A549 (cell line): Measurements from ENCODE around the gene TTC7B.

Experiments
- FOSL2 ChIP-seq, 2 experiments: fragments of 450-650 bp in 1 of 2; fragments of >200 bp in 1 of 2; sonication (Bioruptor Twin) in 1 of 2; formaldehyde crosslinking; IDR thresholded peaks; 2 replicates each; pipeline versions ENCODE4 v1.5.0 to v1.6.1; 2016 to 2020; ENCODE audit warnings: mild to moderate bottlenecking in 1 of 2, moderate library complexity in 1 of 2
- POLR2A ChIP-seq: IDR thresholded peaks from 2 replicates; pipeline ENCODE4 v1.6.1; 2012; ENCODE audit warnings: mild to moderate bottlenecking, low read length
- SREBF2 ChIP-seq: fragments of 450-650 bp; IDR thresholded peaks from 2 replicates; pipeline ENCODE4 v1.6.1; 2014; ENCODE audit warnings: mild to moderate bottlenecking, moderate library complexity
- TF ChIP-seq, protein P1 (sequence below): fragments of 450-650 bp; IDR thresholded peaks from 2 replicates; pipeline ENCODE4 v1.6.1; 2014; ENCODE audit warnings: antibody characterized with exemption
- TF ChIP-seq, protein P2 (sequence below): fragments of >200 bp; sonication (Bioruptor Twin); formaldehyde crosslinking; IDR thresholded peaks from 3 replicates; pipeline ENCODE4 v1.5.1; 2016

DNA sequence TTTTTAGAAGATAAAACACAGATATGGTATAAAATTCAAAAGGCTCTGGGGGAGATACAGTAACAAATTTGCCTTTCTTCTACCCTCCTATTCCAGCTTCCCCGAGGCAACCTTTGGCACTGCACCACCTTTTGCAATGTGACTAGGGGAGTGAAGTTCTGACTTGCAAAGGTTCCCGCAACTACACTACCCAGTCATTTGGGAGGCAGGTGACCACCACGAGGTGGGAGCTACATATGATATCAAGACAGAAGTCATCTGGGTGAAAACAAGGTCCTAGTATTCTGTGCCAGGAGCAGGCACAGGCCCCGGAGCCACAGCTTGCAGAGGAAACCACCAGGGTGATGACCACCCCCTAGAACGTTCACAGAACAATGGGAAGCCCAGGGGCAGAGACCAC is 141.5 kb downstream of the TTC7B start:
- TF ChIP-seq POLR2A, result no peak
- TF ChIP-seq, protein P1, sequence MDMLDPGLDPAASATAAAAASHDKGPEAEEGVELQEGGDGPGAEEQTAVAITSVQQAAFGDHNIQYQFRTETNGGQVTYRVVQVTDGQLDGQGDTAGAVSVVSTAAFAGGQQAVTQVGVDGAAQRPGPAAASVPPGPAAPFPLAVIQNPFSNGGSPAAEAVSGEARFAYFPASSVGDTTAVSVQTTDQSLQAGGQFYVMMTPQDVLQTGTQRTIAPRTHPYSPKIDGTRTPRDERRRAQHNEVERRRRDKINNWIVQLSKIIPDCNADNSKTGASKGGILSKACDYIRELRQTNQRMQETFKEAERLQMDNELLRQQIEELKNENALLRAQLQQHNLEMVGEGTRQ, result no peak
- TF ChIP-seq FOSL2 (IDR thresholded peaks at IDR 0.05), result no peak
- no peak for TF ChIP-seq FOSL2 (CRISPR knock-in tag; IDR thresholded peaks at IDR 0.05)
- TF ChIP-seq, protein P2, sequence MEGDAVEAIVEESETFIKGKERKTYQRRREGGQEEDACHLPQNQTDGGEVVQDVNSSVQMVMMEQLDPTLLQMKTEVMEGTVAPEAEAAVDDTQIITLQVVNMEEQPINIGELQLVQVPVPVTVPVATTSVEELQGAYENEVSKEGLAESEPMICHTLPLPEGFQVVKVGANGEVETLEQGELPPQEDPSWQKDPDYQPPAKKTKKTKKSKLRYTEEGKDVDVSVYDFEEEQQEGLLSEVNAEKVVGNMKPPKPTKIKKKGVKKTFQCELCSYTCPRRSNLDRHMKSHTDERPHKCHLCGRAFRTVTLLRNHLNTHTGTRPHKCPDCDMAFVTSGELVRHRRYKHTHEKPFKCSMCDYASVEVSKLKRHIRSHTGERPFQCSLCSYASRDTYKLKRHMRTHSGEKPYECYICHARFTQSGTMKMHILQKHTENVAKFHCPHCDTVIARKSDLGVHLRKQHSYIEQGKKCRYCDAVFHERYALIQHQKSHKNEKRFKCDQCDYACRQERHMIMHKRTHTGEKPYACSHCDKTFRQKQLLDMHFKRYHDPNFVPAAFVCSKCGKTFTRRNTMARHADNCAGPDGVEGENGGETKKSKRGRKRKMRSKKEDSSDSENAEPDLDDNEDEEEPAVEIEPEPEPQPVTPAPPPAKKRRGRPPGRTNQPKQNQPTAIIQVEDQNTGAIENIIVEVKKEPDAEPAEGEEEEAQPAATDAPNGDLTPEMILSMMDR, result no peak
- TF ChIP-seq SREBF2, result no peak
